ENCODE results near the gene SLC4A2. TPM values are rescaled to one million over a fixed set of nuclear protein-coding genes. Genes with fewer than 3 reads are reported as not detected.

Gene SLC4A2
- total RNA-seq, 1 experiment from 2014 or later: 132 TPM

DNA sequence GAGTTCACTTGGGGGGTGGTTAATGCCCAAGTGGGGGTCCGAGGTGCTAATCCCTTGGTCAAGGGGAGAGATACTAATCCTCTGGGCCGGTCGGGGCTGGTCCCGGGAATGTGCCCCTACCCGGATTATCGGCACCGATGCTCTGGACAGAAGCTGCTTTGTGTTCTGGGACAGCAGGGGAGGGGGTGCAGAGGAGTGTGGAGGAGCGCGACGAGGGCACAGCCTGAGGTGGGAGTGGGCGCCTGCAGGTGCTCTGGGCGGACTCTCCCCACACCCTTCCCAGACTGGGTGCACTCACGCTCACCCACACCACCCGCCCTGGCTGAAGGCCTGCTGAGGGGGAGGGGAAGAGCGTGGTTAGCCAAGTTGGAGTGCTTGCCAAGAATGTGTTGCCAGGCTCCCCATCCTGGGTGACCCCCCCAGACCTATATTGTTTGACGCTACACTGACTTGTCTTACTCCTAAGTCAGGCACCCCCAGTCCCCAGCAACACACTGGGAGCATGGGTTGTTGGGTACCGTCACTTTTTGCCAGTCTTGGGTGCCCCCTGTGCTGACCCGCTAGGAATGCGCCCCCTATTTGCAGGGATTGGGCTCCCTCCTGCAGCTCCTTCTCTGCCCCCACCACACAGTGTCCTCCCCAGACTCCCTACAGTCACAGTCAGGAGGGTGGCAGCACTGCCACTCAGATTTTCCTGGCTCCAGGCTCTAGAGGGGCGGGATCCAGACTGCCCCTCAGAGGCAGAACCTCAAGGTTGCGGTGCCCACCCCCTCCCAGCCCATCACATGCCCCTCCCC lies 1.2 kb downstream of the SLC4A2 start:
- no peaks in the 10 kb centered on the region for H3K27me3 ChIP-seq
- no peaks in the 10 kb centered on the region for H3K9me3 ChIP-seq (replicated peaks)
- DNase-seq: peak in 1 of 2 experiments; percentile 34
- peak overlapping the region; percentile 68 for H3K4me3 ChIP-seq
- H3K4me1 ChIP-seq: peaks cover 5% of the 10 kb centered on the region; the same call in 1 of the 2 replicates
- H3K27ac ChIP-seq: peak overlapping the region; percentile 96; the same call in 1 of the 2 replicates
- peaks cover 14% of the 10 kb centered on the region for H3K36me3 ChIP-seq

DNA sequence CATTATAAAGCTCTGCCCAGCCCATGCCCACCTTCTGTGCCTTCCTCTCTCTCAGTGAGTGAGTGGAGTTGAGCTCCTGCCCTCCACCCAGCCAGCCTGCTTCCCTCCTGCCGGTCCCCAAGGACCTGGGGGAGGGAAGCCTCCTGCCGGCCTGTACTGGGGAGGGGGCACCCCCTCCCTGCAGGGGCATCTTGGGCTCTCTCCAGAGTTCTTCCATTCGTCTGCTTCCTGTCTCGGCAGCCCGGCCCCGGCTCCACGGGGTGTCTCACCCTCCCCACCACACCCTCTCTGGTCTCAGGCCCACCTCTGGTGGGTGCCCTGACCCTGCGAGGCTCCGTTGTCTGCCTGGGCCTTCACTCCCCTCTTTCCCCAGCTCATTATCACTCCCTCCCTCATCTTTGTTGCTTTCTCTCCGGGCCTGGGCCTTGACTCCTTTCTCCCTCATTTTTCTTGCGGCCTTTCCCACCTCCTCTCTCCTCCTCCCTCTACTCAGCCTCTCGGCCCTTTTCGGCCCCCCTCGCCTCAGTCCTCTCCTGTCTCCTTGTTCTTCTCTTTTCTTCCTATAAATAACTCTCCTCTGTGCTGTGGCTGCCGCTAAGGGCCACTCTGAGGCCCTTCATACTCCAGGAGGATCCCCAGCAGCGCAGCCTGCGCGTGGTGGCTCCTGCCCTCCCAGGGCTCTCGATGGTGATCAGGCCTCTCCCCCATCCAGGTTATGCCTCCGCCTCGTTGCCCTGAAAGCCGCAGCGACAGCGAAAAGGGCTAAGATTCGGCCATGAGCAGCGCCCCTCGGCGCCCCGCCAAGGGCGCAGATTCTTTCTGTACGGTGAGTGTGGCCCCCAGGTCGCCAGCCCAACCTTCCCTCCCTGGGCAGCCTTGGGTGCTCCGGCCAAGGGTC lies 2.1 kb downstream of the SLC4A2 start:
- no peak for DNase-seq
- H3K4me1 ChIP-seq: peaks cover 5% of the 10 kb centered on the region; the same call in 1 of the 2 replicates

DNA sequence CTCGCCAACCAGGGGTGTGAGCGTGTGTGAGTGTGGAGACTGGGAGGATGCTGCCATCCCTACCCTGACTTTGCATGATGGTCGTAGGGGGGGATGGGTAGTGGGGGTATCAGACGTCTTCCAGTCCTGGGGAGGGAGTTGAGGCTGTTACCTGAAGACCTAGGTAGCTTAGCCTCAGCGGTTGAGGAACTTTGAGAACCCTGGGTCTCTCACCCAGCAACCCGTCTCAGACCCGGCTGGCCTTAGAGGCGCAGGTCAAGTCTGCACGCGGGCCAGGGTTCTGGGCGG lies 2.7 kb downstream of the SLC4A2 start:
- no peak for DNase-seq
- Histone ChIP-seq H3K27me3 (no peaks in the 10 kb centered on the region), H3K27ac (no peak overlapping the region), H3K36me3 (peaks cover 23% of the 10 kb centered on the region), H3K4me3 (no peak overlapping the region), H3K4me1 (peaks cover 11% of the 10 kb centered on the region; the same call in 1 of the 2 replicates), H3K9me3 (replicated peaks) (no peaks in the 10 kb centered on the region)

More for the DNA sequence above, 2.1 kb downstream of the SLC4A2 start:
- Histone ChIP-seq H3K4me3 (no peak overlapping the region), H3K27me3 (no peaks in the 10 kb centered on the region), H3K27ac (no peak overlapping the region), H3K36me3 (peaks cover 17% of the 10 kb centered on the region), H3K9me3 (replicated peaks) (no peaks in the 10 kb centered on the region)

DNA sequence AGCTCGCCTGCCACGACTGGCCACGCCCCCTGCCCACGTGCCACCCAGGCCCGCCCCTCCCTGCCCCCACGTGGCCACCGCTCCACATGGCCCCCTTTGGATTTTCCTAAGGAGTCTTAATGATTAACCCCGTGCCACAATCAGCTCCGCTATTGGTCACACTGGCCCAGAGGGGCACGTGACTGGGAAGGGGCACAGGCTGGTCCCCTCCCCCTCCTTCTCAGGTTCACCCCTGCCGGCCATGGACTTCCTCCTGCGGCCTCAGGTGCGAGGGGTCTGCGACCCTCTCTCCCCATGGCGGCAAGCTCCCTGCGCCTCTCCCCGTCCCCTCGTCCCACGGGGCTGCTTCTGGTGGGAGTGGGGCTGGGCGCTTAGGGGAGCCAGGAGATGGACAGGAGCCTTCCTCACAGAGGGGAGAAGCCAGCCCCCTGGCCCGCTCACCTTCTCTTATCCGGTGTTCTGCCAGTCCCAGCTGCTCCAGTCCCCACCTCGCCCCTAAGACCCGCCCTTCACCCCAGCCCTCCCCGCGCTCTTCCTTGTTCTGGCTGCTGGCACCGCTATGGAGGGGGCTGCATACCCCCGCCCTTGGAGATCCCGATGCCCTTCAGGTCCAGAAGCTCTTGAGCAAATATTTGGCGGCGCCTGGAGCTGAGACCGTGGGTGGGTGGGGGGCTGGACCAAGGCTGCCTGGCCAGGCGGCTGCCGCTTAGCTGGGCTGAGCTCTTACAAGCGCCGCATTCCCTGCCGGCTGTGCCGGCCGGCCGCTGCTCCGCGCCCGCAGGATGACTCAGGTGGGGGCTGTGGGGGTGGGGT lies 3.2 kb downstream of the SLC4A2 start:
- Histone ChIP-seq H3K27ac (no peak overlapping the region), H3K36me3 (peaks cover 27% of the 10 kb centered on the region), H3K9me3 (replicated peaks) (no peaks in the 10 kb centered on the region), H3K4me1 (peaks cover 16% of the 10 kb centered on the region), H3K4me3 (no peak overlapping the region), H3K27me3 (no peaks in the 10 kb centered on the region)
- DNase-seq: no peak

DNA sequence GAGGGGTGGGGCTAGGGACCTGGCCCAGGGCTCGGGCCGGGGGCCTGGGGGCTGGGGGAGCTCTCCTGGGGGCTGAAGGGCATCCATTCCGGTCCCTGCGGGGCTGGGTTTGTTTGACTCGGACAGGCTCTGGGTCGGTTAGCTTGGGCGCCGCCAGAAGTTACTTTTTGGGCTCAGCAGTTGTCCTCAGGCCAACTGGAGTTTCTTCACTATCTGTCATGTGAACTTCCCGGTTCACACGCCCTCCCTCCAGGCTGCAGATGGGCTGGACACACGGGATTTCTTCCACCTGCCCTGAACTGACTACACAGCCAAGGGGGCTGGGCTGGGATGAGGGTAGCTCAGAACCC lies 3.8 kb downstream of the SLC4A2 start:
- Histone ChIP-seq H3K27me3 (no peaks in the 10 kb centered on the region), H3K27ac (no peak overlapping the region), H3K9me3 (replicated peaks) (no peaks in the 10 kb centered on the region), H3K4me3 (no peak overlapping the region), H3K4me1 (peaks cover 20% of the 10 kb centered on the region), H3K36me3 (peaks cover 27% of the 10 kb centered on the region)
- DNase-seq: no peak

DNA sequence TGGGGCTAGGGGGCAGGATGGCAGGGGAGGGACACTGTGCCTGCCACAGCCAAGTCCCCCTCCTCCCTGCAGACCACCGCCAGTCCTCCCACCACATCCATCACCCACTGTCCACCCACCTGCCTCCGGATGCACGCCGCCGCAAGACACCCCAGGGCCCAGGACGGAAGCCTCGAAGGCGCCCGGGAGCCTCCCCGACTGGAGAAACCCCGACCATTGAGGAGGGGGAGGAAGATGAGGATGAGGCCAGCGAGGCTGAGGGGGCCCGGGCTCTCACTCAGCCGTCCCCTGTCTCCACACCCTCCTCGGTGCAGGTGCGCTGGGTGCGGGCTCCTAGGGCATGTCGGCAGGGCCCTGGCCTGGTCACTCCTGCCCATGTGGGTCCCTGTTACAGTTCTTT lies 5.1 kb downstream of the SLC4A2 start:
- Histone ChIP-seq H3K4me3 (no peak overlapping the region), H3K9me3 (replicated peaks) (no peaks in the 10 kb centered on the region), H3K27me3 (no peaks in the 10 kb centered on the region), H3K4me1 (peaks cover 20% of the 10 kb centered on the region), H3K36me3 (peaks cover 36% of the 10 kb centered on the region), H3K27ac (no peak overlapping the region)
- no peak for DNase-seq

DNA sequence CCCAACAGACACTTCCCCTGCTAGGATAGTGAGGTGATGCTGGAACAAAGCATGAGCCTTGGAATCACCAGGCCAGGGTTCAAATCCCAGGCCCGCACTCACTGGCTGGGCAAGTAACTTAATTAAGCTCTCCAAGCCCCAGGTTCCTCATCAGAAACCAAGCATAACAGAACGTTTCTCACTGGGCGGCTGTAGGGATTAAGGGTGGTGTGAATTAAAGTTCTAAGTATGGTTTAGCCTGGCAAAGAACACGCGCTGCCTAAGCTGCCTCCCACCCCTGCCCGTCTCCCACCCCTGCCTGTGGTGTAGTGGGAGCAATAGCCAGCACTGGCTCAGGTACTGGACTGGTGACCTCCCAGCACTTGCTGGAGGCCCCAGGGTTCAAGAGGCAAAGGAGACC lies 5.6 kb downstream of the SLC4A2 start:
- Histone ChIP-seq H3K4me3 (no peak overlapping the region), H3K27ac (no peak overlapping the region), H3K27me3 (no peaks in the 10 kb centered on the region), H3K4me1 (peaks cover 20% of the 10 kb centered on the region), H3K36me3 (peaks cover 42% of the 10 kb centered on the region), H3K9me3 (replicated peaks) (no peaks in the 10 kb centered on the region)
- DNase-seq: no peak

DNA sequence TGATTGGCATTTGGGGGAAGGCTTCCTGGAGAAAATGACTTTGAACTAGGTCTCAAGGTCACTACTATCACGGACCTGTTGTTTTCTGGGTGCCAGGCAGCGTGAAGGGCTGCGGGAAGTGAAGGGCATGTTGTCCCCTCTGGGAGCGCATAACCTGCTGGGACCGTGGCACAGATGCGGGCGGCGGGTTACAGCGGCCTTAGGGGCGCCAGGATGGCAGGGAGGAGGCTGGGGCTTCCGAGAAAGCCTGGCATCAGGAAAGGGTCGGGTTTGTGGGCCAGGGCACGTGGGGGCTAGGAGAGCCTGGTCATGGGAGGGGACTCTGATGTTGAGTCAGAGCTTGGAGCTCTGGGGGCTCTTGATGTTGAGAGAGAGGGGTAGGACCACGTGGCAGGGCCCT lies 6.1 kb downstream of the SLC4A2 start:
- no peaks in the 10 kb centered on the region for H3K9me3 ChIP-seq (replicated peaks)
- H3K4me3 ChIP-seq: no peak overlapping the region
- DNase-seq: no peak
- H3K27me3 ChIP-seq: no peaks in the 10 kb centered on the region
- H3K36me3 ChIP-seq: peaks cover 47% of the 10 kb centered on the region
- H3K27ac ChIP-seq: no peak overlapping the region
- peaks cover 20% of the 10 kb centered on the region for H3K4me1 ChIP-seq

DNA sequence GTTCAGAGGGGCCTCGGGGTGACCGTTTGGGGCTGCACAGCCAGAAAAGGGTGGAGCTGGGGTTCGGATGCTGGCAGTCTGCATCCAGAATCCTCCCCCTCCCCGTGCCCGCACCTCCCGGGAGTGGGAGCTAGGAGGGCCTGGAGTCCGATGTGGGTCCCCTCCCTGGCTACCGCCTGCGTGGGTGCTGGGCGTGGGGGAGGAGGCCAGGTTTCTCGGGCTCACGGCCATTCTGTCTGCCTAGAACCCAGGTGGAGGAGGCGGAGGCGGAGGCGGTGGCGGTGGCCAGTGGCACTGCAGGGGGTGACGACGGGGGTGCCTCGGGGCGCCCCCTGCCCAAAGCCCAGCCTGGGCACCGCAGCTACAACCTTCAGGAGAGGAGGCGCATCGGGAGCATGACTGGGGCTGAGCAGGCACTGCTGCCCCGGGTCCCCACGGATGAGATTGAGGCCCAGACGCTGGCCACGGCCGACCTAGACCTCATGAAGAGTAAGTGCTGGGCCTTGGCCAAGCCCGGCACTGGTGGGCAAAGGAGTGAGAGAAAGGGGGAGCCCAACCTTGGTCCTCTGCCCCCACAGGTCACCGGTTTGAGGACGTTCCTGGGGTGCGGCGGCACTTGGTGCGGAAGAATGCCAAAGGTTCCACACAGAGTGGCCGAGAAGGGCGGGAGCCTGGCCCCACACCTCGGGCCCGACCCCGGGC lies 7.0 kb downstream of the SLC4A2 start:
- Histone ChIP-seq H3K36me3 (peaks cover 53% of the 10 kb centered on the region), H3K4me3 (no peak overlapping the region), H3K4me1 (peaks cover 16% of the 10 kb centered on the region), H3K27ac (no peak overlapping the region), H3K9me3 (replicated peaks) (no peaks in the 10 kb centered on the region), H3K27me3 (no peaks in the 10 kb centered on the region)
- DNase-seq: no peak

DNA sequence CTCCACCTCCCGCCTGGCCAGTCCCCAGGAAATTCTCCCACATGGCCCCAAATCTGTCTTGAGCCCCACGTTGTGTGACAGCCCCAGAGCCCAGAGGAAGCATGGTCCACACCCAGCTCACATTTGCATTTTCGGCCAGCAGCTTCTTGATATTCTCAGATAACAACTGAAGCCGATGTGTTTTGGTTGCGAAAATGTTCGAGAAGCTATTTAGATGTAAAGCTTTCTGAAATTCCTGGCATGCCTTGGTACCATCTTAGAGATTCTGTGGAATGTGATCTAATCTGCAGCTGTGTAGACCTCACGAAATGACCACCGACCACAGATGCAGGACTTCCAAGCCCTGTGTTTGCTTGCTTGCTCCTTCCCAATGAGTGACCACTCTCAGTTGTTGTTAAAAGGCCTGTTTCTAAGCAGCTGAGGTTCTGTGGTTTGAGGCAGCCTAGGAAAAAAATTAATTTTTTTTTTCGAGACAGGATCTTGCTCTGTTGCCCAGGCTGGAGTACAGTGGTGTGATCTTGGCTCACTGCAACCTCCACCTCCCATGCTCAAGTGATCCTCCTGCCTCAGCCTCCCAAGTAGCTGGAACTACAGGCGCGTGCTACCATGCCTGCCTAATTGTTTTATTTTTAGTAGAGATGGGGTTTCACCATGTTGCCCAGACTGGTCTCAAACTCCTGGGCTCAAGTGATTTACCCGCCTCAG lies 8.8 kb downstream of the SLC4A2 start:
- Histone ChIP-seq H3K9me3 (replicated peaks) (no peaks in the 10 kb centered on the region), H3K4me3 (no peak overlapping the region), H3K36me3 (peaks cover 64% of the 10 kb centered on the region), H3K27ac (peak overlapping the region; percentile 33), H3K27me3 (no peaks in the 10 kb centered on the region), H3K4me1 (peaks cover 16% of the 10 kb centered on the region)
- DNase-seq: peak; percentile 58 to 69

DNA sequence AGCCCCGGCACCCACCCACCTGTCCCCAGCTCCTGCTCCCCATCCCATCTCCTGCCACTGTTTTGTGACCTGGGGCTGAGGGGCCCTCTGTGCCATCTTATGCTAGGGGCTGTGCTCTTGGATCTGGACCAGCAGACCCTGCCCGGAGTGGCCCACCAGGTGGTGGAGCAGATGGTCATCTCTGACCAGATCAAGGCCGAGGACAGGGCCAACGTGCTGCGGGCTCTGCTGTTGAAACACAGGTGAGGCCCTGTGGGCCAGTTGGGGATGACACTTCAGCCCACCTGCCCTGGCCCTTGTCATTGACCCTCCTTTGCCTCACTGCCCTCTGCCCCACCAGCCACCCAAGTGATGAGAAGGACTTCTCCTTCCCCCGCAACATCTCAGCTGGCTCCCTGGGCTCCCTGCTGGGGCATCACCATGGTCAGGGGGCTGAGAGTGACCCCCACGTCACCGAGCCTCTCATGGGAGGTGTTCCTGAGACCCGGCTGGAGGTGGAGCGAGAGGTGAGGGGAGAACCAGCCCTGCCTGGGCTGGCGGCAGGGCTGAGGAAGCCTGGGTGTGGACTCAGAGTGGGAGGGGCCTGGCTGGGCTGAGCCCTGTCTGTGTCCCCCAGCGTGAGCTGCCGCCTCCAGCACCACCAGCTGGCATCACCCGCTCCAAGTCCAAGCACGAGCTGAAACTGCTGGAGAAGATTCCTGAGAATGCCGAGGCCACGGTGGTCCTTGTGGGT lies 10.6 kb downstream of the SLC4A2 start:
- DNase-seq: no peak
- Histone ChIP-seq H3K27ac (no peak overlapping the region), H3K4me3 (no peak overlapping the region), H3K36me3 (peaks cover 69% of the 10 kb centered on the region), H3K4me1 (peaks cover 16% of the 10 kb centered on the region), H3K27me3 (no peaks in the 10 kb centered on the region), H3K9me3 (replicated peaks) (no peaks in the 10 kb centered on the region)

DNA sequence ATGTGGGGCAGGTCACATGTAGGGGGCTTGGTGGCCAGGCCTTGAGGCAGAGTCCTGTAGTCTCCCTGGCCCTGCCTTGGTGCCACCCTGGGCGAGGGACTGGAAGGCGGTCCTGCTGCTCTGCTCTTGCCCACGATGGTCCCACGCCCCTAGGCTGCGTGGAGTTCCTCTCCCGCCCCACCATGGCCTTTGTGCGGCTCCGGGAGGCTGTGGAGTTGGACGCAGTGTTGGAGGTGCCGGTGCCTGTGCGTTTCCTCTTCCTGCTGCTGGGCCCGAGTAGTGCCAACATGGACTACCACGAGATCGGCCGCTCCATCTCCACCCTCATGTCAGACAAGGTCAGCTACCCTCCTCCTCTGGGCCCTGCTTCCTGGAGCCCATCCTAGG lies 11.2 kb downstream of the SLC4A2 start:
- no peak for DNase-seq
- Histone ChIP-seq H3K9me3 (replicated peaks) (no peaks in the 10 kb centered on the region), H3K27ac (no peak overlapping the region), H3K4me1 (peaks cover 16% of the 10 kb centered on the region), H3K4me3 (no peak overlapping the region), H3K36me3 (peaks cover 68% of the 10 kb centered on the region), H3K27me3 (no peaks in the 10 kb centered on the region)

DNA sequence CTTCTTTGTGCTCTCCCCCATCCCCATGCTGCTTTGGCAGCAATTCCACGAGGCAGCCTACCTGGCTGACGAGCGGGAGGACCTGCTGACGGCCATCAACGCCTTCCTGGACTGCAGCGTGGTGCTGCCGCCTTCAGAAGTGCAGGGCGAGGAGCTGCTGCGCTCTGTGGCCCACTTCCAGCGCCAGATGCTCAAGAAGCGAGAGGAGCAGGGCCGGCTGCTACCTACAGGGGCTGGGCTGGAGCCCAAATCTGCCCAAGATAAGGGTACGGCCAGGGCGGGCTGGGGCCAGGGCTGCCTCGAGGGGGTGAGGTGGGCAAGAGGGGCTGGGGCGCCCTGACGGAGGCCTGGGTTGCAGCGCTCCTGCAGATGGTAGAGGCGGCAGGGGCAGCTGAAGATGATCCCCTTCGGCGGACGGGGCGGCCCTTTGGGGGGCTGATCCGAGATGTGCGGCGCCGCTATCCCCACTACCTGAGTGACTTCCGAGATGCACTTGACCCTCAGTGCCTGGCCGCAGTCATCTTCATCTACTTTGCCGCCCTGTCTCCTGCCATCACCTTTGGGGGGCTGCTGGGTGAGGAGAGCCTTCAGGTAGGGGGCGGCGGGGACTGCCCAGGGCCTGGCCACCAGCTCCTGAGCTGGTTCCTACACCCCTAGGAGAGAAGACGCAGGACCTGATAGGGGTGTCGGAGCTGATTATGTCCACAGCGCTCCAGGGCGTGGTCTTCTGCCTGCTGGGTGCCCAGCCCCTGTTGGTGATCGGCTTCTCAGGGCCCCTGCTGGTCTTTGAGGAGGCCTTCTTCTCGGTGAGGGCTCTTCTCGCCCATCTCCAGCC lies 11.9 kb downstream of the SLC4A2 start:
- peaks cover 16% of the 10 kb centered on the region for H3K4me1 ChIP-seq
- no peak overlapping the region for H3K4me3 ChIP-seq
- no peaks in the 10 kb centered on the region for H3K27me3 ChIP-seq
- no peak for DNase-seq
- H3K27ac ChIP-seq: no peak overlapping the region
- no peaks in the 10 kb centered on the region for H3K9me3 ChIP-seq (replicated peaks)
- peaks cover 71% of the 10 kb centered on the region for H3K36me3 ChIP-seq

All from SJCRH30 (cell line).